GDM1 (cell line): Measurements from ENCODE around the gene BET1L.
"Not testable (repeated sequence)": the region's sequence is repeated elsewhere in the genome, so short reads cannot be mapped to it uniquely, and the experiment has no call there.

ENCODE experiments used
- DNase-seq: peaks from one replicate; lab custom pipeline; 2025; lab: John Stamatoyannopoulos, UW

The BET1L gene

DNA sequence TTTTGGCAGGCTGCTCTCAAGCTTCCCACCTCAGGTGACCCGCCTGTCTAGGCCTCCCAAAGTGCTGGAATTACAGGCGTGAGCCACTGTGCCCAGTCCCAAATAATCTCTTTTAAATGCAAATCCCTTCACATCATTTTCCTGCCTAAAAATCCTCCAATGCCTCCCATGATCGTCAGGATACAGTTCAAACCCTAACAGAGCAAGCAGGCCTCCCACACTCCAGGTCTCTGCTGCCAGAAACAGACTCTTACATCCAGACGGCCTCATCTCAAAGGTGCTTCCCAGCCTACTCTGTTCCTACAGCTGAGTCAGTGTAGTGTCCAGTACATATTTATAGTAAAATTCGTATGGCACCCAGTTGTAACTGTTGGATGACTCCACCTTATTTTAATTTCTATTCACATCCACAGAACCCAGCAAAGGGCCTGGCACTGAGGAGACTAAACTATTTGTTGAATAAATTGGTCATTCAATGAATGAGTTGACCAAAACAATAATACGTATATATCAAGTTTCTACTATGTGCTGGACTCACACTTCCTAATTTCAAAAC, 20.7 kb upstream of the BET1L start:
- no peak for DNase-seq

DNA sequence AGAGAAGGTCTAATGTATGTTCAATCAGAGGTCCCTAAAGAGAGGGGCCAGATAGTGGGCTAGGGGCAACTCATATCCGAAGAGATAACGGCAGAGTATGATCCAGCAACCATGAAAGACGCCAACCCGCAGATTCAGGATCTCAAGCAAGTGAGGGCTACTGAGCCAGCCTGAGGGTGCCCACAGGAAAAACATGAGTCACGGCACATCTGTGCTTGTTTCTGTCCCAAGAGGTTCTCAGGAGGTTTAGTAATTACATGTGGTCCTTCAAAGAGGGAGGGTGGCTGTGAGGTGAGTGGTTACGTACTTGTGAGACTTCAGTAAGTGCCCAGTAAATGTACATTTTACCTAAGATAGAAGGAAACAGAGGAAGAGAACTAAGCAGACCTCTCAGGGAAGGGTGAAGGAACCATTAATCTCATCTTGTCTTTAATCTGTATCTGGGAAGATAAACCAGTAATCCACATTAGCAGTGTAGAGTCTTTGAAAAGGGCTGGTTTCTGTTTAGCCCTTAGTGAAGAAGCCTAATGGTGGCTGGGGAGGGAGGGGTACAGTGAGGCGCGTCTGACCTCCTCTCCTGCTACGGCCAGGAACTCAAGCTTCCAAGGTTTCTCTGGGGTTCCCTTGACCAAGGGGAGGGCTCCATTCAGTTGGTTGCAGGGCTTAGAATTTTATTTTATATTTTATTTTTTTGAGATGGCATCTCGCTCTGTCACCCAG, 18.7 kb upstream of the BET1L start:
- DNase-seq = no peak

DNA sequence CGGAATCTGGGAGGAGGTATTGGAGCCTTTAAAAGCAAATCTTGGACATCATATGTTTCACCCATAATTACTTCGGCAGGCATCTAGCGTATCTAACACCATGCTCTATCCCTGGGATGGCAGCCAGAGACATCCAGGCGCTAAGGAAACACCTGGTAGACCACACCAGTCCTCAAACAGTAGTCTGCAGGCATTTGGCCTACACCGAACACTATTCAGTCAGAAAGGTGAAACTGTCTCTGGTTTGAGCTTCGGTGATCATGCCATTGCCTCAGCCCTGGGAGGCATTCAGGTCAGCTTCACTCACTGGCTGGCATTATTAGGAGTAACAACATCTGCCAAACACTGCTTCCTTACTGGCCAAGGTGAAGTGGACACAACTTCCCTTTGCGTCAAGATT, 17.2 kb upstream of the BET1L start:
- no peak for DNase-seq

DNA sequence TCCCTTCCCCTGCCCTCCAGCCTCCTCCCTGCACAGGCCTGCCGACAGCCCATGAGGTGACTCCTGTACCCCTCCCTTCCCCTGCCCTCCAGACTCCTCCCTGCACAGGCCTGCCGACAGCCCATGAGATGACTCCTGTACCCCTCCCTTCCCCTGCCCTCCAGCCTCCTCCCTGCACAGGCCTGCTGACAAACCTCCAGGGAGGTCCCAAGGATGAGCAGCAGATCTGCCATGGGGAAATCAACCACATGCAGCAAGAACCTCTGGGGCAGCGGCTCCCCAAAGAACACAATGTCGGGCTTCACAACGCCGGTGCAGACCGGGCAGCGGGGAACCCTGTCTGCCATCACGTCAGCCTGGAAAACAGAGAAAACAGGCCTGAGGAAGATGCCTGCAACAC, 16.7 kb upstream of the BET1L start:
- DNase-seq = no peak

DNA sequence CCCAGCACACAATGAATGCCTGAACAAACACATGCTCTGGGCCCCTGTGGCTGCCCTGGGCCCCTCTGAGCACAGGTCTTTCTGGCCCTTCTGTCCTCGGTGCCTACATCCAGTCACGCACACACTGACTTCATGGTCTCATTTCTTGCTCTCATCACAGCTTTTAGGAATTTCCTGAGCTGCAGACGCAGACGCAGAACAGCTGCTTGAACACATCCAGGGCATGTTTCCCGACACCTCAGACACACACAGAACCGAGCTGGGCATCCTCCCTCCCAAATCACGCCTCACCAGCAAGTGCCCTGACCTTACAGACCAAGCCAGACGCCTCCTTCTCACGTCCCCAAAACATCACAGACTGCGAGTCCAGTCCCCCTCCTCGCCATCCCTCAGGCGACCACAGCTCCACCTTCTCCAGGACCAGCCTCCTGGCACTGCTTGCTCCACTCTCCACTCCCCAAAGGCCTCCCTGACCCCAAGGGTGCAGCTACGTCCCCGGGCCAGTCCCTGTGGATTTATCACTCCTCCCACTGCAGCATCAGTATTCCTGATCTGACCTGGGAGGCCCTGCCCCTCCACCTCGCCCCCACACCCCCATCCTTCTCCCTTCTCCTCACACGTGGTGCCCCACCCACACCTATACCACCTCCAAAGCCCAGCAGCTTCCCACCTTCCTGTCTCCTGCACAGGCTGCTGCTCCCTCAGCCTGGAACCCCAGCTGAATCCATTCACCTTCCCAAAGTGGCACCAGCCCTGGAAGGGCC, 16.0 kb upstream of the BET1L start:
- DNase-seq = no peak

DNA sequence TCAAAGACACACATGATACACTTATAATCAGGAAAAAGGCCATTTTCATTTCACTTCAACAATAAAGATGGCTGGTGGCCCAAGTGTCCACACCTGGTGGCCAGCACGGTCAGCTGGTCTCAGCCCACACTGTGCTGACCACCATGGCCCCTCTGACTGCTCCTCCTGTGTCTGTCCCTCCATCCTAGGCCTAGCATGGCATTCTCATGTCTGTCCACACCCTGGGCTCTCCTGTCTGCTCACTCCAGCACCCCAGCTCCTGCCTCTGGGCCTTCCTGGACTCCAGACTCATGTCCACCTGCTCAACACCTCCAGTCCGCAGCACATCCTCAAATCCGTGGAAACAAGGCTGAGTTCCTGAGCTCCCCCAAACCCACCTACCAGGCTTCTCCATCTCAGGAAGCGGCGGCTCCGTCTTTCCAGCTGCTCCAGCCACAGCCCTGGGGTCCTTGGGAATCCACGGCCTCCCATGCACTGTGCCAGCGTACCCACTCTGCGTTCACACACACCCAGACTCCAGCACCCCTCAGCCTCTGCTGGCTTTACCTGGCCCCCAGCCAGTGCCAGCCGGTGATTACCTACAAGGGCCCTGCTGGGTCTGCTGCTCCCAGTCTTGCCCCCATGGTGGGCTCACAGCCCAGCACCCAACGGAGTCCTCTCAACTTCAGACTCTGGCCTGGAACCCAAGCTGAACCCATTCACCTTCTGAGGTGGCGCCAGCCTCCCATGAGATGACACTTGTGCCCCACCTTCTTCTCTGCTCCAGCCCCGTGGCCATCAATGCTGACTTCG, 15.0 kb upstream of the BET1L start:
- no peak for DNase-seq

DNA sequence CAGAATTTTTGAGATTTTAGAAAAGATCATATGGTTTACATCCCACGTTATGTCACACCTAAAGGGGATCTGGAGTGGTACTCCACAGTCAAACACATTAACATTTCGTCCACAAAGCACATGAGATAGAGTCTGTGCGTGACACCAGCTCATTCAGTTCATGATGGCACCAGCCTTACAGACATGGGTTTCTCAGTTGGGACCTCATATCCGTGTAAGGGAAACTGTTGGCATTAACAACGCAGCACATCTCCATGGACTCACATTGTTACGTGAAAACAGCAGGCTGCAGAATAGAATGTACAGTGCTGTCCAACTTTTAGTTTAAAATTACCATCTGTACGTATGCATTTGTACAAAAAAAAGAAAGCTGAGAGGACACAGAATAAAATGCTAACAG, 14.3 kb upstream of the BET1L start:
- no peak for DNase-seq

DNA sequence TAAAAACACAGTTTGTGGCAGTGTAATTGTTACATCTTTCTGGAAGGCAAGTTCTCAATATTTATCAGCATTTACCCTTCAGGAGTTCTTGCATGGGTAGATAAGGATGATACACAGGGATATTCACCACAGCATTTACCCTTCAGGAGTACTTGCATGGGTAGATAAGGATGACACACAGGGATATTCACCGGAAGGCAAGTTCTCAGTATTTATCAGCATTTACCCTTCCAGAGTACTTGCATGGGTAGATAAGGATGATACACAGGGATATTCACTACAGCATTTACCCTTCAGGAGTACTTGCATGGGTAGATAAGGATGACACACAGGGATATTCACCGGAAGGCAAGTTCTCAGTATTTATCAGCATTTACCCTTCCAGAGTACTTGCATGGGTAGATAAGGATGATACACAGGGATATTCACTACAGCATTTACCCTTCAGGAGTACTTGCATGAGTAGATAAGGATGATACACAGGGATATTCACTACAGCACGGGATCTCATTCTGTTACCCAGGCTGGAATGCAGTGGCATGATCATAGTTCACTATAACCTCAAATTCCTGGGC, 13.5 kb upstream of the BET1L start:
- DNase-seq = not testable (repeated sequence)

DNA sequence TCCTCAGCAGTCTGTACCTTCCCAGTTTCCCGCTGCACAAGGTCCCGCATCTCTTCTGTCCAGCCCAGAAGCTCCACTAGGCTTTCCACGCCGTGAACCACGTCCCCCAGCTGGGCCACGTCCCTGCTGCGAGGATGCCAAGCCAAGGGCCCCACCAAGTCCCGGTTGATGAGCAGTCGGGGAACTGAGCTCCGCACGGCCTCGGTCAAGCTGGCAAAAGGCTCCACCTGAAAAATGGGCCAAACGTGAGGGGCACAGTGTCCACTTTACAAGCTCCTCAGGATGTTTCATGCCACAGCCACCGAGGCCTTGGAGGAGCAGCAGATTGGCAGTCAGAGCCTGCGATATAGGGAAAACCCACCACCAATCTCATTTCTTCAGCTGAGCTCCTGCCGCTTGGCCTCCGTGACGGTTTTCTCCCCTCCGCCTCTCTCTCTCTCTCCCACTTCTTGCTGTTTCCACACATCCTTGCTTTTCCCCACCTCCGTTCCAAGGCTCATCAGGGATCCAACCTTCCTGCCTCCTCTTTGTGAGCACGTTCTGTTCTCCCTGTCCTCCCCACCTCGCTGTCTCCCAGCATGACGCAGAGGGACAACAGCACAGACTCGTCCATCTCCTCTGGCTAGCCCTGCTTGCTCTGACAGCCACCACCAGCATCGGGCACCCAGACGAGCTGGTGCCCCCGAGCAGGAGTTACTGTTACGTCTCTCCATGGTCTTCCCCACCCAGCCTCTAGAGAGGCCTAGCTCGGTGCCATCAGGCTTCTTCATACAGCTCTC, 11.8 kb upstream of the BET1L start:
- no peak for DNase-seq

DNA sequence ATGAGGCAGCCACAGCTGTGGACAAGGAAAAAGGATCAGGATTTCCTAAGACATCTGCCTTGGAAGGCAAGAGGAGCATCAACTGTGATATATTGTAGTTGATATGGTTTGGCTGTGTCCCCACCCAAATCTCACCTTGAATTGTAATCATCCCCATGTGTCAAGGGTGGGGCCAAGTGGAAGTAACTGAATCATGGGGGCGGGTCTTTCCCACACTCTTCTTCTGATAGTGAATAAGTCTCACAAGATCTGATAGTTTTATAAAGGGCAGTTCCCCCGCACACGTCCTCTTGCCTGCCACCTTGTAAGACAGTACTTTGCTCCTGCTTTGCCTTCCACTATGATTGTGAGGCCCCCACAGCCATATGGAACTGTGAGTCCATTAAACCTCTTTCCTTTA, 10.5 kb upstream of the BET1L start:
- no peak for DNase-seq

DNA sequence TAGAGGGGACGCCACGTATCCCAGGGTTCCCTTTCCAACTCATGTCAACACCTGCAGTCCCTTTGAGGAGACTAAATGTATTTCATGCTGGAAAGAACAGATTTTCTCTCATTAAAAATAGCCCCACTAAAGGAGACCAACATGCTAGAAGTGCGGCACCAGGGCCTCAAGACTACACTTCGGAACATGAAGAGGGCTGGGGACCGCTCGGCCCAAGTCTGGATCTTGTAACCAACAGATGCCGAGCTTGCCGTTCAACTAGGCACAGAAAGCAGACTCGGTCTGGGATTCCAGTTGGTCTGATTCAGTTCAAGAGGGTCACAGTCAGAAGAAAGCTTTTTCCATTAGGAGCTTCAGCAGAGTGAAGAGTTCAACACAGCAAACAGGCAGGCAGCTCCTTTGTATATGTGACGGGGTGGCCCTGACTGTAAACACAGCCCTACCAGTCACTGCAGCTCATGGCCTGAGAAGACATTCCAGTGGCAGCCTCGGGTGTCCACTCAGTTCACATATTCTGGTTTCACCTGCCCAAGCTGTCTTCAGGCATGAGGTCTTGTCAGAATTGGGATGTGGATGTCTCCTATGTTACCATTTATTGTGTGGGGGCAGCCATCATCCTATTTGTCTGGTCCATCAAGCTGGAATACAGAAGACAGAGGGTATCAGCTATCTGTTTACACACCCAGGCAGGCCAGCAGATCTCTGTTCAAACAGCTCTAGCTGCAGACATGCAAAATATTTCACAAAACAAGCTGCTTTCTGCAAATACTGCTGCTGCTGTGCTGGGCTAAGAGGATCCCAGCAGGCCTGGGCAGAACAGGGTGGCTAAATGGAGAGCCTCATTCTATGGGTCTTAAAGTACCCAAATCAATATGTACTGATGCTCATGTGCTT, 9.1 kb upstream of the BET1L start:
- DNase-seq = no peak

DNA sequence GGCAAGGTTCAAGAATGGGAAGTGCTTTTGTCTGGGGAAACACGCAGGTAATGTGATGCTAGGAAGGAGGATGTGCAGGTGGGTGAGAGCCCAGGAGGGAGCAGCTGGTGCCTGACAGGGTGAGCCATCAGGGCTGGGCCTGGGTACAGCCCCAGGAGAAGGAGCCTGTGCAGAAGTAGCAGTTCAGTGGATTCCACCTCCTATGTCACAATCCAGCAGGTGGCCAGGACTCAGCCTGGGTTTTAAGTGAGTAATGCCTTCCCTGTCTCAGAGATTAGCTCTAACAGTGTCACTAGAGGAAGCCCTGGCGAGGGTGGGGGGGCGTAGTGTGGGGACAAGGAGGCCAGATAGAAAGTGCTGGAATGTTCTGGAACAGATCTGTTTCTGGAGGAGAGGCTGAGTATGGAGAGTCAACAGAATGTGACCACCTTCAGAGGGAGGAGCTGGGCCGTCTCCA, 8.4 kb upstream of the BET1L start:
- DNase-seq = no peak

DNA sequence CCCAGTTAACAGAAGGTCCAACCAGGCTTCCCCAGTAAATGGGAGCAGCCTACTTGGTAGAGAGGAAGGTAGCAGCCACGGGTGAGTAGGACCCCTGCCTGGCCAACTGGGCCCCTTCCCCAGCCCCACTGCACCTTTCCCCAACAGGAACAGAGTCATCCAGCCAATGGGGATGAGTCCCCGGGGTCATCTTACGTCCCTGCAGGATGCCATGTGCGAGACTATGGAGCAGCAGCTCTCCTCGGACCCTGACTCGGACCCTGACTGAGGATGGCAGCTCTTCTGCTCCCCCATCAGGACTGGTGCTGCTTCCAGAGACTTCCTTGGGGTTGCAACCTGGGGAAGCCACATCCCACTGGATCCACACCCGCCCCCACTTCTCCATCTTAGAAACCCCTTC, 6.9 kb upstream of the BET1L start:
- no peak for DNase-seq

DNA sequence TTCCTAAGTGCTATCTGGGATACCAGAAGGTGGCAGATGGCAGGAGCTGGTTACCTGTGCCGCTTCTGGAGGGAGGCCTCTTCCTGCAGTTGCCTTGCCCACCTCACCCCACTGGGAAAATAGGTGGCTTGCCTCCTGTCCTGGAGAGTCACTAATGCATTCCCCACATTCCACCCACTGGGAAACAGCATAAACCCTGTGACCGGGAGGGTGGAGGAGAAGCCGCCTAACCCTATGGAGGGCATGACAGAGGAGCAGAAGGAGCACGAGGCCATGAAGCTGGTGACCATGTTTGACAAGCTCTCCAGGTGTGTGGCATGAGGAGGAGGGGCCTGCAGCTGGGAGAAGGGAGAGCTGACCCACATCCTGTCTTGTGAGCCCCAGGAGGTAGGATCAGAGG, 5.9 kb upstream of the BET1L start:
- no peak for DNase-seq

DNA sequence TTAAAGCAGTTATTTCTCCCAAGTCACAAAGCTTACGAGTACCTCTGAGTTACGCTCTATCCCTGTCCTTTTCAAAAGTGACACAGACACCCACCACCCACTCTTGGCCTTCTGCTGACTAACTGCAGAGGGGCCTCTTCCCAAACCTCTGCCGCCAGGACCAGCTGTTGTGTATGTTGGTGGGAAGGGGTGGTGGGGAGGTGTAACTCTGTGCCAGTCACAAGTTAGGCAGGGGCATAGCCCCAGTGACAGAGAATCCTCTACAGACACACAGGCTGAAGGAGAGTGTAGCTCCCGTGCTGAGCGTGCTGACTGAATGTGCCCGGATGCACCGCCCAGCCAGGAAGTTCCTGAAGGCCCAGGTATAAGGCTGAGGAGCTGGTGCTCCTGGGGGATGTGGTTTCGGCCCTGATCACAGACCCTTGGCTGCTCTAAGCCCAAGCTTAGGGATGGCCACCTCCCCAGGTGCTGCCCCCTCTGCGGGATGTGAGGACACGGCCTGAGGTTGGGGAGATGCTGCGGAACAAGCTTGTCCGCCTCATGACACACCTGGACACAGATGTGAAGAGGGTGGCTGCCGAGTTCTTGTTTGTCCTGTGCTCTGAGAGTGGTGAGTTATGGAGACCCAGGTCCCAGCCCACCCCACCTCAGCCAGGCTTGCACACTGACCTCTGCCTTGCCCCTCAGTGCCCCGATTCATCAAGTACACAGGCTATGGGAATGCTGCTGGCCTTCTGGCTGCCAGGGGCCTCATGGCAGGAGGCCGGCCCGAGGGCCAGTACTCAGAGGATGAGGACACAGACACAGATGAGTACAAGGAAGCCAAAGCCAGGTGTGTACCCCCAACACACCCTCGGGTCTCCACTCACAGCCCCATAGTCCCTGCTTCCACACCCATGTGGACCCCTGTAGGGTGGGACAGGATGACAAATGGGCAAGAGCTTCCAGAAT, 5.2 kb upstream of the BET1L start:
- no peak for DNase-seq

DNA sequence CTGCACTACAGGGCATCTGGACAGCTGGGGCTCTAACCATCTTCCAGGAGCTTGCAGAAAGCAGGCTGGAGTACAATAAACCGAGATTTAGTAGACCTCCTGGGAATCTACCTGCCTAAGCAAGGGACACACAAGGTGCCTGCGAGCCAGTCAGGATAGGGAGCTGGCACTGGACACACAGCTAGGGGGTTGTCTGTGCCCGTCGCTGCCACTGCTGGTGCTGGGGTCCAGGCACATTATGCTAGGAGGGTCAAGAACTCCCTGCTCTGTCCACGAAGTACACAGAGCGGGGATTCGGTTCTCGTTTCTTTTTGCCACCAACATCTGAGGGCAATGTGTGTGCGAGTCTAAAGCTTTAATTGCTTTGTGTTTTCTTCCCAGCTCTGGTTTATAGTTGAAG, 4.5 kb upstream of the BET1L start:
- no peak for DNase-seq

DNA sequence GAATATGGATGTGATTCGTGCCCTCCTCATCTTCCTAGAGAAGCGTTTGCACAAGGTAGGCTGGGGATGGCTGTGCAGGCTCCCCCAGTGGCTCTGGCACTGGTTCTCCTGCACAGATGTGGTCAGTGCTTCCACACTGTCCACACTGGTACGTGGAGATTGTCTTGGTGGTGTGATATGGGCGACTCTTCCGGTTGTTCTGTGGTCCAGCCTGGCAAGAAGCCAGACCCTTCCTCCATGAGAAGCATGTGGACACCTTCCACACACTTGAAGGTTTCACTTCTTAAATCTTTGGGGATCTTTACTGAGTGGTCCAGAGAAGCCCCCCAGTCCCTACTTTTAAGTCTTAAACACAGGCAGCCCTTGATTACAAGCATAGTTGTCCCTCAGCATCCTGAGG, 4.1 kb upstream of the BET1L start:
- DNase-seq = no peak

DNA sequence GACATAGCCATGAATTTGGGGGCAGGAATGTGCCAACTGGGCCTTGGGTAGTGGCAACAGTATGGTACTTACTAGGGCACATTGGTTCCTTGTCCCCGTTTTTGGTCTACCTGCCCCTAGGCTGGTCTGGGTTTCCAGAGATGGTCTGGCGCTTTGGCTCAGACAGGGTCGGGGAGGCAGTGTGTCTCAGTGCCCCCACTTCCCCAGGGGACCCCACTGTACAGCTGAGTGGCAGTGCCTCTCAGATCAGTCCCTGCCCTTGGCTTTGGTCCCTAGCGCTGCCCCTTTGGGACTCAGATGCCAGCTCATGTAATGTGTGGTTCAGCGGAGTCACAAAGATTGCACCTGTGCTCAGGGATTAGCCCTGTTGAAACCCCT, 3.6 kb upstream of the BET1L start:
- DNase-seq = no peak

DNA sequence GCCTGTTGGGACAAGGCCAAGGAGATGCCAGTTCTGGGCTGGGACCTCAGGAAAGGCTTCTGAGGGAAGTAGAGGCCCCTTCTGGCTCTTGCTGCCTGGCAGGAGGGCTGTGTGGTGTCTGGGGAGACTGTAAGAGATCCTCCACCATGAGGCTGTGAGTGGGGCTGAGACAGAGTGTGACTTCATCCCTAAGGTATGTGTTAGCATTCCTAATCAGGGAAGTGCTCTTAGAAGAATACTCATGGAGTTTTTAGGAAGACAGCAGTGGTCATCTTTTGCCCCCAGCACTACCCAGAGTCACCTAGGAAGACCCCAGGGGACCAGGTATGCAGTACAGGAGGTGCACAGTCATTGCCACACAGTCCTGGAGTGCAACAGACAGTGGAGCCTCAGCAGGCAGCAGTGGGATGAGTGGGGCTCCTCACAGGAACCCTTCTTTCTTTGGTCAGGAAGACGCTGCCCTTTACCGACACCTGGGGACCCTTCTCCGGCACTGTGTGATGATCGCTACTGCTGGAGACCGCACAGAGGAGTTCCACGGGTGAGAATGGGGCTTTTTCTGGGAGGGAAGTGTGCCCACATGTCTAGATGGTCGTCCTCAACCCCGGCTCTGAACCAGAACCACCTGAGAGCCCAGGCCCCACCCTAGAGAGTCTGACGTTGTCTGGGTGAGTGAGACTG, 3.1 kb upstream of the BET1L start:
- DNase-seq = no peak
